ENCODE results near the gene NXNL2.
A peak's percentile ranks its signal among the peaks of the same experiment; 100 is the strongest.

NXNL2 gene

DNA sequence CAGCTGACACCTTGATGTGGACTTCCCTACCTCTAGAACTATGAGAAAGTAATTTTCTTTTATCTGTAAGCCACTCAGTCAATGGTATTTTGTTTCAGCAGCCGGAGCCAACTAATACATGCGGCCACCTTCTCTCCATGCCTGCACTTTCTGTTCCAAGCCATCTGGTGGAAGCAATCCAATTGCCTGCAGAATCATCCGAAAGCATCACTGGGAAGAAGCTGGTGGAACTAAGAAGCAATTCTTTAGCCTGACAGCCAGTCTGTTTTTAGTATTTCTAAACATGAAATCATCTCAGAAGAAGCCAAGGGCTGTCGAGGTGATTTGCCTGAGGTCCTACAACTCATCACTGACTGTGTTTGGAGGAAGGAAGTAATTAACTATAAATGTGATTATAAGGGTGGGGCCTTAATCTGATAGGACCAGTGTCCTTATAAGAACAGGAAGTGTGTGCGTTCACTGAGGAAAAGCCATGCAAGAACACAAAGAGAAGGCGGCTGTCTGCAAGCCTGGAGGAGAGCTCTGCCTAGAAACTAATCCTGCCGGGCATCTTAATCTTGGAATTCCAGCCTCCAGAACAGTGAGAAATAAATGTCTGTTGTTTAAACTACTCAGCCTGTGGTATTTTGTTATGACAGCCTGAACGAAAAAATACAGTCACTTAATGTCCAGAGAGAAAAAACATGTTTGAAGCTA is 49.1 kb downstream of the NXNL2 start:
- POLR2A ChIA-PET (ENCODE audit: low non-redundant PET): interaction anchor here (0.5 kb wide), 2 partner anchors 49 to 405 kb away, joined by 3 to 4 read pairs; no protein-coding TSS in a partner anchor
- no peak overlapping the region for H3K27ac ChIP-seq
- peak; percentile 25 for DNase-seq (ENCODE audit: low spot score)
- CTCF ChIA-PET: interaction anchor here (0.6 to 1.6 kb wide), 4 partner anchors 9 to 422 kb away, joined by 3 to 5 read pairs (median 4); no protein-coding TSS in a partner anchor
- TF ChIP-seq CTCF (conservative IDR thresholded peaks at IDR 0.05; ENCODE audit: low read depth): no peak

GRCh38 chr9:88585426-88585825 is 50.4 kb downstream of the NXNL2 start:
- ChIA-PET POLR2A (ENCODE audit: low non-redundant PET) (no interaction called here), CTCF (interaction anchor here (0.9 to 1.6 kb wide), 2 partner anchors 8 to 416 kb away, joined by 3 to 5 read pairs; no protein-coding TSS in a partner anchor)
- no peak overlapping the region for H3K27ac ChIP-seq
- DNase-seq (ENCODE audit: low spot score): no peak
- TF ChIP-seq CTCF (conservative IDR thresholded peaks at IDR 0.05; ENCODE audit: low read depth): no peak

GRCh38 chr9:88586452-88586851 is 51.5 kb downstream of the NXNL2 start:
- no peak for TF ChIP-seq CTCF (conservative IDR thresholded peaks at IDR 0.05; ENCODE audit: low read depth)
- DNase-seq (ENCODE audit: low spot score): no peak
- POLR2A ChIA-PET (ENCODE audit: low non-redundant PET): no interaction called here
- CTCF ChIA-PET: interaction anchor here (0.9 kb wide), 1 partner anchor 415 kb away, joined by 3 read pairs; no protein-coding TSS in a partner anchor
- H3K27ac ChIP-seq: no peak overlapping the region

GRCh38 chr9:88587182-88587581 is 52.2 kb downstream of the NXNL2 start:
- no peak for TF ChIP-seq CTCF (conservative IDR thresholded peaks at IDR 0.05; ENCODE audit: low read depth)
- DNase-seq (ENCODE audit: low spot score): no peak
- H3K27ac ChIP-seq: no peak overlapping the region
- ChIA-PET CTCF (interaction anchor here (0.6 kb wide), 1 partner anchor 68 kb away, joined by 3 read pairs; no protein-coding TSS in a partner anchor), POLR2A (ENCODE audit: low non-redundant PET) (no interaction called here)

- POLR2A ChIA-PET (ENCODE audit: low non-redundant PET): no interaction called here
- CTCF ChIA-PET: interaction anchor here (0.6 kb wide), 2 partner anchors 125 to 511 kb away, joined by 3 to 4 read pairs; no protein-coding TSS in a partner anchor
- no peak for TF ChIP-seq CTCF (conservative IDR thresholded peaks at IDR 0.05; ENCODE audit: low read depth)
- no peak overlapping the region for H3K27ac ChIP-seq
- DNase-seq (ENCODE audit: low spot score): no peak
These were observed 53.1 kb downstream of the NXNL2 start for GRCh38 chr9:88587885-88588649.

- no peak overlapping the region for H3K27ac ChIP-seq
- ChIA-PET CTCF (no interaction called here), POLR2A (ENCODE audit: low non-redundant PET) (no interaction called here)
- no peak for TF ChIP-seq CTCF (conservative IDR thresholded peaks at IDR 0.05; ENCODE audit: low read depth)
- no peak for DNase-seq (ENCODE audit: low spot score)
These were observed 54.7 kb downstream of the NXNL2 start for GRCh38 chr9:88589656-88590055.
